ENCODE data around the gene HMOX1. TPM values are rescaled to one million over a fixed set of nuclear protein-coding genes. Genes with fewer than 3 reads are reported as not detected.

The HMOX1 gene
- 10 to 100 TPM in 11 of 12 donors, not detected in 1; 10.3 to 25.8 (median 13.3) TPM for polyA plus RNA-seq (ENCODE audit: insufficient read length in 12 of 12)
- long read RNA-seq, donor 1, transcript HMOX1-201 (5 exons, 1,822 nt), result major isoform, 10 of 48 reads
- long read RNA-seq, donor 1, partial matches to known transcripts, result 38 of 48 reads
- long read RNA-seq, donor 1, other reads (novel, unspliced or antisense), result 0 of 48 reads
- long read RNA-seq, donor 2, partial matches to known transcripts, result 5 of 10 reads
- long read RNA-seq, donor 2, other reads (novel, unspliced or antisense), result 0 of 10 reads
- long read RNA-seq, donor 3, partial matches to known transcripts, result 0 of 2 reads
- long read RNA-seq, donor 3, other reads (novel, unspliced or antisense), result 0 of 2 reads
- long read RNA-seq, donor 4, transcript HMOX1-201 (5 exons, 1,822 nt), result major isoform, 6 of 7 reads
- long read RNA-seq, donor 4, partial matches to known transcripts, result 0 of 7 reads
- long read RNA-seq, donor 4, other reads (novel, unspliced or antisense), result 0 of 7 reads
- long read RNA-seq, donor 5, partial matches to known transcripts, result 0 of 1 reads
- long read RNA-seq, donor 5, other reads (novel, unspliced or antisense), result 0 of 1 reads
- long read RNA-seq, donor 6, partial matches to known transcripts, result 0 of 2 reads
- long read RNA-seq, donor 6, other reads (novel, unspliced or antisense), result 0 of 2 reads
- long read RNA-seq, donor 7, partial matches to known transcripts, result 0 of 1 reads
- long read RNA-seq, donor 7, other reads (novel, unspliced or antisense), result 0 of 1 reads
- long read RNA-seq, donor 8, partial matches to known transcripts, result 0 of 3 reads
- long read RNA-seq, donor 8, other reads (novel, unspliced or antisense), result 0 of 3 reads
- long read RNA-seq, donor 9, partial matches to known transcripts, result 0 of 2 reads
- long read RNA-seq, donor 9, other reads (novel, unspliced or antisense), result 0 of 2 reads
- long read RNA-seq, donor 10, partial matches to known transcripts, result 0 of 4 reads
- long read RNA-seq, donor 10, other reads (novel, unspliced or antisense), result 0 of 4 reads
- long read RNA-seq, donor 11, transcript HMOX1-201 (5 exons, 1,822 nt), result major isoform, 6 of 6 reads
- long read RNA-seq, donor 11, partial matches to known transcripts, result 0 of 6 reads
- long read RNA-seq, donor 11, other reads (novel, unspliced or antisense), result 0 of 6 reads

- DNase-seq, result peak; percentile 79
Observed at GRCh38 chr22:35380537-35381423, at the start of gene HMOX1. Gene HMOX1 (plus strand): TSS chr22:35381096. CDS start chr22:35381174, 78 bp downstream.

GRCh38 chr22:35332278-35332677 lies 48.6 kb upstream of the HMOX1 start:
- no peak for DNase-seq

GRCh38 chr22:35333220-35333619 lies 47.7 kb upstream of the HMOX1 start:
- DNase-seq, result no peak

GRCh38 chr22:35334004-35334403 lies 46.9 kb upstream of the HMOX1 start:
- no peak for DNase-seq

- DNase-seq, result no peak
Observed at GRCh38 chr22:35335468-35335867, 45.4 kb upstream of the HMOX1 start.

- no peak for DNase-seq
Observed at GRCh38 chr22:35335936-35336781, 44.7 kb upstream of the HMOX1 start.

GRCh38 chr22:35337932-35338331 lies 43.0 kb upstream of the HMOX1 start:
- DNase-seq, result no peak

- DNase-seq, result no peak
Observed at GRCh38 chr22:35341090-35341874, 39.6 kb upstream of the HMOX1 start.

- no peak for DNase-seq
Observed at GRCh38 chr22:35342390-35342789, 38.5 kb upstream of the HMOX1 start.

- no peak for DNase-seq
Observed at GRCh38 chr22:35343664-35344550, 37.0 kb upstream of the HMOX1 start.

- no peak for DNase-seq
Observed at GRCh38 chr22:35344956-35345690, 35.8 kb upstream of the HMOX1 start.

GRCh38 chr22:35345808-35346505 lies 34.9 kb upstream of the HMOX1 start:
- no peak for DNase-seq

- no peak for DNase-seq
Observed at GRCh38 chr22:35346596-35347220, 34.2 kb upstream of the HMOX1 start.

GRCh38 chr22:35347462-35347861 lies 33.4 kb upstream of the HMOX1 start:
- no peak for DNase-seq

- no peak for DNase-seq
Observed at GRCh38 chr22:35348026-35348590, 32.8 kb upstream of the HMOX1 start.

GRCh38 chr22:35348703-35349102 lies 32.2 kb upstream of the HMOX1 start:
- DNase-seq, result no peak

All from muscle of arm (tissue), 14 donors.